ENCODE results near the gene HOXD9. TPM values are rescaled to one million over a fixed set of nuclear protein-coding genes. Genes with fewer than 3 reads are reported as not detected.

The HOXD9 gene
- total RNA-seq, 1 experiment from 2014 or later: not detected

GRCh38 chr2:176137252-176137580, 14.7 kb downstream of the HOXD9 start:
- Histone ChIP-seq H2BK15ac (ENCODE audit: low read depth, low read length) (no peak overlapping the region), H2AK5ac (ENCODE audit: insufficient read length, low read length) (no peak overlapping the region), H3K9ac (ENCODE audit: extremely low read depth, insufficient read length, low read length) (no peak overlapping the region), H3K23ac (ENCODE audit: insufficient read length, low read depth, low read length) (no peak overlapping the region), H3K4me2 (ENCODE audit: insufficient read depth, insufficient read length, low read length) (no peak overlapping the region), H2BK20ac (ENCODE audit: low read depth, low read length, poor library complexity, severe bottlenecking) (no peak overlapping the region), H2BK12ac (ENCODE audit: insufficient read length, low read depth, low read length) (no peak overlapping the region), H4K91ac (ENCODE audit: insufficient read length, low read depth, low read length) (no peak overlapping the region), H4K5ac (ENCODE audit: insufficient read length, low read depth, low read length) (no peak overlapping the region), H3K18ac (ENCODE audit: insufficient read length, low read depth, low read length) (no peak overlapping the region), H4K20me1 (ENCODE audit: control insufficient read depth, insufficient read depth, insufficient read length) (no peaks in the 10 kb centered on the region), H3T11ph (ENCODE audit: low read length) (no peak overlapping the region), H4K8ac (replicated peaks; ENCODE audit: insufficient read length, low read depth, low read length) (no peak overlapping the region), H3K4me1 (ENCODE audit: insufficient read depth, low read length) (no peaks in the 10 kb centered on the region; the same call in 1 of the 2 replicates), H3K14ac (ENCODE audit: insufficient read depth, low read length) (no peak overlapping the region), H3K27ac (ENCODE audit: insufficient read length, low read depth, low read length) (no peak overlapping the region), H3K79me1 (ENCODE audit: insufficient read depth, low read depth, low read length, poor library complexity, severe bottlenecking) (no peaks in the 10 kb centered on the region), H2BK120ac (ENCODE audit: low read depth, low read length, poor library complexity, severe bottlenecking) (no peak overlapping the region), H3K4ac (ENCODE audit: low read depth, low read length) (no peak overlapping the region), H3K79me2 (ENCODE audit: insufficient read depth, low read length) (no peaks in the 10 kb centered on the region), H3K56ac (ENCODE audit: insufficient read length, low read depth, low read length) (no peak overlapping the region), H3K27me3 (ENCODE audit: insufficient read depth, low read length) (peaks cover 90% of the 10 kb centered on the region), H2BK5ac (ENCODE audit: insufficient read length, low read length) (no peak overlapping the region), H3K9me3 (ENCODE audit: control insufficient read depth, low read depth, low read length) (no peaks in the 10 kb centered on the region), H2AFZ (ENCODE audit: low read length) (no peak overlapping the region), H3K23me2 (ENCODE audit: insufficient read length, low read depth, low read length, poor library complexity, severe bottlenecking) (peaks cover 8% of the 10 kb centered on the region)
- H3K27ac Mint-ChIP-seq: no peak overlapping the region
- WGBS (ENCODE audit: extremely low coverage, insufficient read length, low lambda C conversion rate): no CpG with 5 or more reads among the region's 2 CpGs
- no peak for TF ChIP-seq CTCF (conservative IDR thresholded peaks at IDR 0.05)
- H3K27me3 Mint-ChIP-seq (ENCODE audit: low read depth): peaks cover 98% of the 10 kb centered on the region
- H3K9me3 Mint-ChIP-seq: peaks cover 4 to 6% of the 10 kb centered on the region in 2 experiments; a peak in 4 of 5 replicates
- H3K4me3 Mint-ChIP-seq: peak overlapping the region; percentile 30 to 63; a peak in 3 of 5 replicates
- H3K4me1 Mint-ChIP-seq: peaks cover 2 to 11% of the 10 kb centered on the region in 2 experiments; a peak in 3 of 4 replicates
- DNase-seq: no peak
- no peaks in the 10 kb centered on the region for H3K36me3 Mint-ChIP-seq (ENCODE audit: insufficient read depth in 1 of 3, low read depth in 3 of 3)

All from H9 (cell line).